GM12878 (cell line): Measurements from ENCODE around the gene TUBD1. TPM values are rescaled to one million over a fixed set of nuclear protein-coding genes. Genes with fewer than 3 reads are reported as not detected.

Source experiments
- ASH2L ChIP-seq: fragments of 300-600, 200-600 bp; sonication (generic); IDR thresholded peaks from 2 replicates; pipeline ENCODE4 v1.6.1; 2017; ENCODE audit warnings: low read depth, mild to moderate bottlenecking, borderline replicate concordance
- KDM1A ChIP-seq: fragments of 200-600 bp; sonication (generic); IDR thresholded peaks from 2 replicates; pipeline ENCODE4 v1.6.1; 2016; ENCODE audit warnings: borderline replicate concordance
- KLF5 ChIP-seq: fragments of 450-650 bp; IDR thresholded peaks from 2 replicates; pipeline ENCODE4 v1.6.1; 2014; ENCODE audit warnings: mild to moderate bottlenecking; ENCODE audit not compliant: partially characterized antibody
- MYB ChIP-seq: fragments of 150-350 bp; IDR thresholded peaks from 2 replicates; pipeline ENCODE4 v1.6.1; 2014; ENCODE audit warnings: mild to moderate bottlenecking, low read depth, low read length, borderline replicate concordance
- NR2C2 ChIP-seq: IDR thresholded peaks from 2 replicates; pipeline ENCODE4 v1.6.1; 2011; ENCODE audit warnings: borderline replicate concordance, low read depth; ENCODE audit not compliant: control insufficient read depth, insufficient read length
- SREBF1 ChIP-seq: IDR thresholded peaks from 2 replicates; pipeline ENCODE4 v1.6.1; 2012; ENCODE audit warnings: mild to moderate bottlenecking, low read length
- TCF12 ChIP-seq: IDR thresholded peaks from 2 replicates; pipeline ENCODE4 v1.6.1; 2011; ENCODE audit warnings: low read depth, mild to moderate bottlenecking, low read length
- WRNIP1 ChIP-seq: IDR thresholded peaks from 2 replicates; pipeline ENCODE4 v1.6.1; 2011; ENCODE audit warnings: low read depth, low read length, improper control_type of control experiment, borderline replicate concordance
- YBX1 ChIP-seq: fragments of 450-650 bp; IDR thresholded peaks from 2 replicates; pipeline ENCODE4 v1.6.1; 2016; ENCODE audit warnings: antibody characterized with exemption
- polyA plus RNA-seq, 11 experiments: library from polyadenylated mRNA; depleted of rRNA in 4 of 11; unstranded in 6 of 11; stranded (reverse) in 5 of 11; fragments of >200 nt; fragmentation: Nextera tagmentation in 4 of 11; fragmentation: Illumina TruSeq in 1 of 11; extraction: Ambion mirVana in 4 of 11; extraction: Trizol in 1 of 11; gene quantifications; 1 replicate in 1 of 11; 2 replicates in 10 of 11; pipeline versions ENCODE4 v1.2.1 to v1.2.3, GENCODE V29; 2011 to 2016; ENCODE audit warnings: inconsistent platforms in 2 of 11, missing spikeins in 2 of 11, low read depth in 1 of 11
- total RNA-seq, 4 experiments: library from RNA; depleted of rRNA in 3 of 4; stranded (reverse); fragments of >200 nt in 3 of 4; fragmentation: Illumina TruSeq in 1 of 4; extraction: Trizol in 1 of 4; gene quantifications; 2 replicates each; pipeline versions ENCODE4 v1.2.1 to v1.2.3, GENCODE V29; 2013 to 2021
- TF ChIP-seq, protein P1 (sequence below): fragments of 450-650 bp; conservative IDR thresholded peaks from 2 replicates; pipeline ENCODE4 v1.6.1; 2017; ENCODE audit warnings: mild to moderate bottlenecking, moderate library complexity
- TF ChIP-seq, protein P2 (sequence below): IDR thresholded peaks from 2 replicates; pipeline ENCODE4 v1.6.1; 2012; ENCODE audit warnings: low read length, inconsistent platforms
- TF ChIP-seq, protein P3 (sequence below): fragments of 450-650 bp; IDR thresholded peaks from 2 replicates; pipeline ENCODE4 v1.6.1; 2017; ENCODE audit warnings: borderline replicate concordance
- TF ChIP-seq, protein P4 (sequence below): IDR thresholded peaks from 2 replicates; pipeline ENCODE4 v1.6.1; 2012; ENCODE audit warnings: low read depth, low read length, improper control_type of control experiment
- TF ChIP-seq, protein P5 (sequence below): fragments of 450-650 bp; IDR thresholded peaks from 2 replicates; pipeline ENCODE4 v1.6.1; 2017; ENCODE audit warnings: mild to moderate bottlenecking, low read depth, inconsistent platforms; ENCODE audit not compliant: poor library complexity, severe bottlenecking
- TF ChIP-seq, protein P6 (sequence below): IDR thresholded peaks from 2 replicates; pipeline ENCODE4 v1.6.1; 2011; ENCODE audit warnings: mild to moderate bottlenecking, low read depth, low read length, moderate library complexity; ENCODE audit not compliant: insufficient replicate concordance
- TF ChIP-seq, protein P7 (sequence below): fragments of 150-350 bp; IDR thresholded peaks from 2 replicates; pipeline ENCODE4 v1.6.1; 2014; ENCODE audit warnings: mild to moderate bottlenecking, low read depth, low read length

TUBD1 gene
- total and polyA plus RNA-seq, 10 of the 15 experiments (the other 5 are each of a cell fraction or from before 2014, with no cell fraction given): 5.3 to 10.8 (median 8.3) TPM

DNA sequence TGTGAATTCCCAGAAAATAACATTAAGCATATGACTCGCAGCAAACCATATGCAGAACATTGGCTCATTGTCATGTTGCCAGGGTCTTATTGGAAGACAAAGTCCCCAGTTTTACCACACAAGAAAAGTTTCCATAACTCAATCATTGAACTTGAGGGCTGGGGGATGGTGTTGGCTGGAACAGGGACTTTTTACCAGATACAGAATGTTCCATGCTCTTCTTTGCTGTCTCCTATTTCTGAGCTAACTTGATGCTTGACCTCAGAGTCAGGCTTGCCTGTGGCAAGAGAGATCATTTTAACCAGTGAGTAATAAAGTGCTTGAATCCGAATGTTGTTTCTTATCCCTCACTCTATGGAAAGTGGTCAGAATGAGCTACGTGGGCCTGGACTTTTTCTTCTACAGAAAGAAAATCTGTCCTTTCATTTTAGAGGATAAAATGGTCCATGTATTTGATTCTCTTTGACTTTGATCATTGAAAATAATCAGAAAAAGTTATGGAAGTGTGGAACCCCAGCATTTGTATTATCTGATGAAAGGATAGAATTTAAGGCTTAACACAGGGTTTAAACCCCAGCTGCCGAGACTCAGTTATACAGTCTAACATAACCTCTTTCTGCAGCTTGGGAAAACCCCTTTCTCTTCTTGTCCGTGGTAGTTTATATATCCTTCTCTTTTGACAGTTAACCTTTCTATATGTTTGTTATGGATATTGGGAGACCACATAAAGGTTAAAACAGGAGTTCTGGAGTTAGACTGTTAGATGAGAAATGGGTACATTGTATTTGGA lies 67.0 kb downstream of the TUBD1 start (continued):
- TF ChIP-seq, protein P1, sequence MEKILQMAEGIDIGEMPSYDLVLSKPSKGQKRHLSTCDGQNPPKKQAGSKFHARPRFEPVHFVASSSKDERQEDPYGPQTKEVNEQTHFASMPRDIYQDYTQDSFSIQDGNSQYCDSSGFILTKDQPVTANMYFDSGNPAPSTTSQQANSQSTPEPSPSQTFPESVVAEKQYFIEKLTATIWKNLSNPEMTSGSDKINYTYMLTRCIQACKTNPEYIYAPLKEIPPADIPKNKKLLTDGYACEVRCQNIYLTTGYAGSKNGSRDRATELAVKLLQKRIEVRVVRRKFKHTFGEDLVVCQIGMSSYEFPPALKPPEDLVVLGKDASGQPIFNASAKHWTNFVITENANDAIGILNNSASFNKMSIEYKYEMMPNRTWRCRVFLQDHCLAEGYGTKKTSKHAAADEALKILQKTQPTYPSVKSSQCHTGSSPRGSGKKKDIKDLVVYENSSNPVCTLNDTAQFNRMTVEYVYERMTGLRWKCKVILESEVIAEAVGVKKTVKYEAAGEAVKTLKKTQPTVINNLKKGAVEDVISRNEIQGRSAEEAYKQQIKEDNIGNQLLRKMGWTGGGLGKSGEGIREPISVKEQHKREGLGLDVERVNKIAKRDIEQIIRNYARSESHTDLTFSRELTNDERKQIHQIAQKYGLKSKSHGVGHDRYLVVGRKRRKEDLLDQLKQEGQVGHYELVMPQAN: no peak
- TF ChIP-seq, protein P2, sequence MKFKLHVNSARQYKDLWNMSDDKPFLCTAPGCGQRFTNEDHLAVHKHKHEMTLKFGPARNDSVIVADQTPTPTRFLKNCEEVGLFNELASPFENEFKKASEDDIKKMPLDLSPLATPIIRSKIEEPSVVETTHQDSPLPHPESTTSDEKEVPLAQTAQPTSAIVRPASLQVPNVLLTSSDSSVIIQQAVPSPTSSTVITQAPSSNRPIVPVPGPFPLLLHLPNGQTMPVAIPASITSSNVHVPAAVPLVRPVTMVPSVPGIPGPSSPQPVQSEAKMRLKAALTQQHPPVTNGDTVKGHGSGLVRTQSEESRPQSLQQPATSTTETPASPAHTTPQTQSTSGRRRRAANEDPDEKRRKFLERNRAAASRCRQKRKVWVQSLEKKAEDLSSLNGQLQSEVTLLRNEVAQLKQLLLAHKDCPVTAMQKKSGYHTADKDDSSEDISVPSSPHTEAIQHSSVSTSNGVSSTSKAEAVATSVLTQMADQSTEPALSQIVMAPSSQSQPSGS: no peak
- TF ChIP-seq, protein P3, sequence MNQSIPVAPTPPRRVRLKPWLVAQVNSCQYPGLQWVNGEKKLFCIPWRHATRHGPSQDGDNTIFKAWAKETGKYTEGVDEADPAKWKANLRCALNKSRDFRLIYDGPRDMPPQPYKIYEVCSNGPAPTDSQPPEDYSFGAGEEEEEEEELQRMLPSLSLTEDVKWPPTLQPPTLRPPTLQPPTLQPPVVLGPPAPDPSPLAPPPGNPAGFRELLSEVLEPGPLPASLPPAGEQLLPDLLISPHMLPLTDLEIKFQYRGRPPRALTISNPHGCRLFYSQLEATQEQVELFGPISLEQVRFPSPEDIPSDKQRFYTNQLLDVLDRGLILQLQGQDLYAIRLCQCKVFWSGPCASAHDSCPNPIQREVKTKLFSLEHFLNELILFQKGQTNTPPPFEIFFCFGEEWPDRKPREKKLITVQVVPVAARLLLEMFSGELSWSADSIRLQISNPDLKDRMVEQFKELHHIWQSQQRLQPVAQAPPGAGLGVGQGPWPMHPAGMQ: no peak
- TF ChIP-seq KDM1A (no peak), SREBF1 (no peak), KLF5 (no peak), WRNIP1 (no peak), ASH2L (no peak), TCF12 (no peak), MYB (no peak), NR2C2 (no peak), YBX1 (no peak)
- TF ChIP-seq, protein P4, sequence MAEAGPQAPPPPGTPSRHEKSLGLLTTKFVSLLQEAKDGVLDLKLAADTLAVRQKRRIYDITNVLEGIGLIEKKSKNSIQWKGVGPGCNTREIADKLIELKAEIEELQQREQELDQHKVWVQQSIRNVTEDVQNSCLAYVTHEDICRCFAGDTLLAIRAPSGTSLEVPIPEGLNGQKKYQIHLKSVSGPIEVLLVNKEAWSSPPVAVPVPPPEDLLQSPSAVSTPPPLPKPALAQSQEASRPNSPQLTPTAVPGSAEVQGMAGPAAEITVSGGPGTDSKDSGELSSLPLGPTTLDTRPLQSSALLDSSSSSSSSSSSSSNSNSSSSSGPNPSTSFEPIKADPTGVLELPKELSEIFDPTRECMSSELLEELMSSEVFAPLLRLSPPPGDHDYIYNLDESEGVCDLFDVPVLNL: no peak
- TF ChIP-seq, protein P5, sequence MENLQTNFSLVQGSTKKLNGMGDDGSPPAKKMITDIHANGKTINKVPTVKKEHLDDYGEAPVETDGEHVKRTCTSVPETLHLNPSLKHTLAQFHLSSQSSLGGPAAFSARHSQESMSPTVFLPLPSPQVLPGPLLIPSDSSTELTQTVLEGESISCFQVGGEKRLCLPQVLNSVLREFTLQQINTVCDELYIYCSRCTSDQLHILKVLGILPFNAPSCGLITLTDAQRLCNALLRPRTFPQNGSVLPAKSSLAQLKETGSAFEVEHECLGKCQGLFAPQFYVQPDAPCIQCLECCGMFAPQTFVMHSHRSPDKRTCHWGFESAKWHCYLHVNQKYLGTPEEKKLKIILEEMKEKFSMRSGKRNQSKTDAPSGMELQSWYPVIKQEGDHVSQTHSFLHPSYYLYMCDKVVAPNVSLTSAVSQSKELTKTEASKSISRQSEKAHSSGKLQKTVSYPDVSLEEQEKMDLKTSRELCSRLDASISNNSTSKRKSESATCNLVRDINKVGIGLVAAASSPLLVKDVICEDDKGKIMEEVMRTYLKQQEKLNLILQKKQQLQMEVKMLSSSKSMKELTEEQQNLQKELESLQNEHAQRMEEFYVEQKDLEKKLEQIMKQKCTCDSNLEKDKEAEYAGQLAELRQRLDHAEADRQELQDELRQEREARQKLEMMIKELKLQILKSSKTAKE: no peak
- TF ChIP-seq, protein P6, sequence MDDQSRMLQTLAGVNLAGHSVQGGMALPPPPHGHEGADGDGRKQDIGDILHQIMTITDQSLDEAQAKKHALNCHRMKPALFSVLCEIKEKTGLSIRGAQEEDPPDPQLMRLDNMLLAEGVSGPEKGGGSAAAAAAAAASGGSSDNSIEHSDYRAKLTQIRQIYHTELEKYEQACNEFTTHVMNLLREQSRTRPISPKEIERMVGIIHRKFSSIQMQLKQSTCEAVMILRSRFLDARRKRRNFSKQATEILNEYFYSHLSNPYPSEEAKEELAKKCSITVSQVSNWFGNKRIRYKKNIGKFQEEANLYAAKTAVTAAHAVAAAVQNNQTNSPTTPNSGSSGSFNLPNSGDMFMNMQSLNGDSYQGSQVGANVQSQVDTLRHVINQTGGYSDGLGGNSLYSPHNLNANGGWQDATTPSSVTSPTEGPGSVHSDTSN: no peak
- TF ChIP-seq, protein P7, sequence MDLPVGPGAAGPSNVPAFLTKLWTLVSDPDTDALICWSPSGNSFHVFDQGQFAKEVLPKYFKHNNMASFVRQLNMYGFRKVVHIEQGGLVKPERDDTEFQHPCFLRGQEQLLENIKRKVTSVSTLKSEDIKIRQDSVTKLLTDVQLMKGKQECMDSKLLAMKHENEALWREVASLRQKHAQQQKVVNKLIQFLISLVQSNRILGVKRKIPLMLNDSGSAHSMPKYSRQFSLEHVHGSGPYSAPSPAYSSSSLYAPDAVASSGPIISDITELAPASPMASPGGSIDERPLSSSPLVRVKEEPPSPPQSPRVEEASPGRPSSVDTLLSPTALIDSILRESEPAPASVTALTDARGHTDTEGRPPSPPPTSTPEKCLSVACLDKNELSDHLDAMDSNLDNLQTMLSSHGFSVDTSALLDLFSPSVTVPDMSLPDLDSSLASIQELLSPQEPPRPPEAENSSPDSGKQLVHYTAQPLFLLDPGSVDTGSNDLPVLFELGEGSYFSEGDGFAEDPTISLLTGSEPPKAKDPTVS: 0 out of 2 replicates have a peak, but pooled peaks have one; percentile 38
